ENCODE results near the gene GPR137.

Gene GPR137

GRCh38 chr11:64268893-64269539 lies 16.6 kb upstream of the GPR137 start (continued):
- TF ChIP-seq ZNF16 (tag by site-specific recombination; IDR thresholded peaks at IDR 0.05; ENCODE audit: low read depth) = 0 out of 2 replicates have a peak, but pooled peaks have one; percentile 13
- TF ChIP-seq KLF16 (tag by site-specific recombination; IDR thresholded peaks at IDR 0.05) = 0 out of 2 replicates have a peak, but pooled peaks have one; percentile 9
- 0 out of 2 replicates have a peak, but pooled peaks have one; percentile 49 for TF ChIP-seq ZNF341 (tag by site-specific recombination; IDR thresholded peaks at IDR 0.05; ENCODE audit: low read depth)
- TF ChIP-seq PATZ1 (tag by site-specific recombination; IDR thresholded peaks at IDR 0.05) = 0 out of 2 replicates have a peak, but pooled peaks have one; percentile 12
- TF ChIP-seq BCL11A (tag by site-specific recombination; IDR thresholded peaks at IDR 0.05; ENCODE audit: low read depth) = peak; percentile 37; the same call in 1 of the 2 replicates
- peak; percentile 94 for TF ChIP-seq ZBTB20 (tag by site-specific recombination; IDR thresholded peaks at IDR 0.05)
- no peak for TF ChIP-seq PRDM4 (tag by site-specific recombination; IDR thresholded peaks at IDR 0.05)
- peak; percentile 98 for TF ChIP-seq ZNF580 (tag by site-specific recombination; IDR thresholded peaks at IDR 0.05)
- TF ChIP-seq KLF8 (tag by site-specific recombination; IDR thresholded peaks at IDR 0.05) = peak; percentile 20; the same call in 1 of the 2 replicates
- TF ChIP-seq ZFP3 (tag by site-specific recombination; IDR thresholded peaks at IDR 0.05; ENCODE audit: low read depth) = no peak

- ChIA-PET POLR2A (interaction anchor here (0.8 to 7.0 kb wide), 12 partner anchors 12 to 85 kb away, joined by 3 to 96 read pairs (median 12); partner anchors contain the start of genes BAD, ESRRA, FKBP2 and GPR137), CTCF (interaction anchor here (0.6 to 6.8 kb wide), 14 partner anchors 18 to 422 kb away, joined by 3 to 81 read pairs (median 4); partner anchors contain the start of genes CATSPERZ, ESRRA, NUDT22 and PLCB3)
- no peaks in the 10 kb centered on the region for H3K9me3 ChIP-seq (ENCODE audit: control insufficient read depth, insufficient read depth, low read depth, low read length)
- H3K27ac ChIP-seq (ENCODE audit: extremely low read depth, low read depth, low read length) = peak overlapping the region; percentile 83
- H3K36me3 ChIP-seq (ENCODE audit: control insufficient read depth in 2 of 2, insufficient read depth in 1 of 2, low read length in 2 of 2) = peaks cover 0 to 26% of the 10 kb centered on the region in 2 experiments; a peak in 1 of 3 replicates
- peak overlapping the region; percentile 70 for H3K4me3 ChIP-seq (ENCODE audit: low read depth, low read length)
- 0 out of 2 replicates have a peak, but pooled peaks cover 2% of the 10 kb centered on the region for H3K4me1 ChIP-seq (ENCODE audit: control insufficient read depth, insufficient read depth, low read length)
- no peak for TF ChIP-seq ZNF416 (tag by site-specific recombination; IDR thresholded peaks at IDR 0.05)
- no peak for TF ChIP-seq SETDB1 (IDR thresholded peaks at IDR 0.05; ENCODE audit: insufficient read length, low read length)
- TF ChIP-seq ZNF626 (tag by site-specific recombination; IDR thresholded peaks at IDR 0.05) = no peak
- TF ChIP-seq ZNF114 (tag by site-specific recombination; IDR thresholded peaks at IDR 0.05) = no peak
- no peak for TF ChIP-seq ZNF426 (tag by site-specific recombination; IDR thresholded peaks at IDR 0.05)
- TF ChIP-seq ZSCAN30 (tag by site-specific recombination; IDR thresholded peaks at IDR 0.05) = peak; percentile 73
- 0 out of 2 replicates have a peak, but pooled peaks have one; percentile 27 for TF ChIP-seq ZNF324 (tag by site-specific recombination; IDR thresholded peaks at IDR 0.05)
- TF ChIP-seq ZNF76 (tag by site-specific recombination; IDR thresholded peaks at IDR 0.05; ENCODE audit: borderline replicate concordance, low read depth) = peak; percentile 97; the same call in 1 of the 2 replicates
- peak; percentile 97 for TF ChIP-seq YY1 (tag by site-specific recombination; IDR thresholded peaks at IDR 0.05)
- peak; percentile 60; the same call in 1 of the 2 replicates for TF ChIP-seq EGR2 (tag by site-specific recombination; IDR thresholded peaks at IDR 0.05; ENCODE audit: low read depth)
- TF ChIP-seq HIC1 (tag by site-specific recombination; IDR thresholded peaks at IDR 0.05) = no peak
- no peak for TF ChIP-seq ZNF248 (tag by site-specific recombination; IDR thresholded peaks at IDR 0.05)
- TF ChIP-seq ZNF366 (tag by site-specific recombination; conservative IDR thresholded peaks at IDR 0.05) = peak; percentile 18; the same call in 1 of the 2 replicates
- peak; percentile 57; the same call in 1 of the 2 replicates for TF ChIP-seq ATF2 (tag by site-specific recombination; IDR thresholded peaks at IDR 0.05; ENCODE audit: low read depth)
- TF ChIP-seq ZSCAN23 (tag by site-specific recombination; IDR thresholded peaks at IDR 0.05) = no peak
- no peak for TF ChIP-seq ZNF138 (tag by site-specific recombination; IDR thresholded peaks at IDR 0.05; ENCODE audit: borderline replicate concordance)
Measured at GRCh38 chr11:64269540-64270220, 16.0 kb upstream of the GPR137 start.
